Neuronal stem cell (in vitro differentiated cells): ENCODE data around the gene NR5A2.

Experiments
- DNase-seq: peaks from one replicate; pipeline ENCODE4 v3.0.0-alpha.2; 2013; ENCODE audit warnings: low spot score
- H2AFZ ChIP-seq: one replicate; pipeline ENCODE4 v1.6.1; 2013; ENCODE audit warnings: mild to moderate bottlenecking, low read length, inconsistent platforms
- H2AK5ac ChIP-seq: 2 replicates; pipeline ENCODE4 v1.6.1; 2013; ENCODE audit warnings: low read depth, mild to moderate bottlenecking, inconsistent platforms, low read length, moderate library complexity, mixed read lengths
- H2BK120ac ChIP-seq: 2 replicates; pipeline ENCODE4 v1.6.1; 2013; ENCODE audit warnings: low read depth, mild to moderate bottlenecking, inconsistent platforms, low read length, moderate library complexity, mixed read lengths
- H2BK12ac ChIP-seq: one replicate; pipeline ENCODE4 v1.6.1; 2013; ENCODE audit warnings: low read length, inconsistent platforms
- H2BK15ac ChIP-seq: 2 replicates; pipeline ENCODE4 v1.6.1; 2013; ENCODE audit warnings: mild to moderate bottlenecking, low read length, inconsistent platforms, mixed read lengths
- H2BK5ac ChIP-seq: one replicate; pipeline ENCODE4 v1.6.1; 2013; ENCODE audit warnings: inconsistent platforms, mild to moderate bottlenecking, low read length, moderate library complexity
- H3K14ac ChIP-seq: one replicate; pipeline ENCODE4 v1.6.1; 2013; ENCODE audit warnings: low read length, inconsistent platforms
- H3K18ac ChIP-seq: 2 replicates; pipeline ENCODE4 v1.6.1; 2013; ENCODE audit warnings: low read length, inconsistent platforms
- H3K23ac ChIP-seq: 2 replicates; pipeline ENCODE4 v1.6.1; 2013; ENCODE audit warnings: low read depth, mild to moderate bottlenecking, mixed read lengths, low read length, inconsistent platforms; ENCODE audit not compliant: poor library complexity
- H3K27ac ChIP-seq: replicated peaks from 3 replicates; pipeline ENCODE4 v1.5.1; 2013; ENCODE audit warnings: low read length, inconsistent platforms
- H3K27me3 ChIP-seq, 3 experiments: 2 replicates each; pipeline ENCODE4 v1.6.1; 2013; ENCODE audit warnings: low read length in 3 of 3, mild to moderate bottlenecking in 2 of 3, inconsistent platforms in 1 of 3, low read depth in 1 of 3, mixed read lengths in 1 of 3, moderate library complexity in 1 of 3; ENCODE audit not compliant: control insufficient read depth in 3 of 3, insufficient read depth in 3 of 3
- H3K36me3 ChIP-seq, 2 donors: replicated peaks in 1 of 2; 2 replicates each; pipeline ENCODE4 v1.6.1; 2013; ENCODE audit warnings: low read length in 2 of 2; ENCODE audit not compliant: control insufficient read depth in 2 of 2, insufficient read depth in 2 of 2
- H3K4ac ChIP-seq: 2 replicates; pipeline ENCODE4 v1.6.1; 2013; ENCODE audit warnings: inconsistent platforms, mild to moderate bottlenecking, low read length, moderate library complexity
- H3K4me1 ChIP-seq, 2 donors: 1 replicate in 1 of 2; 2 replicates in 1 of 2; pipeline ENCODE4 v1.6.1; 2013; ENCODE audit warnings: low read length in 2 of 2, low read depth in 1 of 2; ENCODE audit not compliant: control insufficient read depth in 2 of 2, insufficient read depth in 1 of 2
- H3K4me2 ChIP-seq: one replicate; pipeline ENCODE4 v1.6.1; 2013; ENCODE audit warnings: mild to moderate bottlenecking, low read length, inconsistent platforms; ENCODE audit not compliant: insufficient read depth, poor library complexity, severe bottlenecking
- H3K4me3 ChIP-seq, 2 donors: 2 replicates each; pipeline ENCODE4 v1.5.1; 2013; ENCODE audit warnings: low read length in 2 of 2, mild to moderate bottlenecking in 2 of 2, inconsistent platforms in 1 of 2, moderate library complexity in 1 of 2
- H3K79me1 ChIP-seq: one replicate; pipeline ENCODE4 v1.6.1; 2013; ENCODE audit warnings: low read depth, mild to moderate bottlenecking, inconsistent platforms, low read length, moderate library complexity
- H3K9ac ChIP-seq: one replicate; pipeline ENCODE4 v1.6.1; 2013; ENCODE audit warnings: mild to moderate bottlenecking, low read depth, low read length, inconsistent platforms; ENCODE audit not compliant: poor library complexity
- H3K9me3 ChIP-seq, 2 donors: replicated peaks in 1 of 2; 2 replicates each; pipeline versions ENCODE3 to v1.6.1; 2013; ENCODE audit warnings: low read length in 2 of 2, mild to moderate bottlenecking in 2 of 2, inconsistent platforms in 1 of 2, low read depth in 1 of 2, mixed read lengths in 1 of 2, moderate library complexity in 1 of 2; ENCODE audit not compliant: control insufficient read depth in 2 of 2, insufficient read depth in 1 of 2
- H4K8ac ChIP-seq: one replicate; pipeline ENCODE4 v1.6.1; 2013; ENCODE audit warnings: low read depth, mild to moderate bottlenecking, inconsistent platforms, low read length, moderate library complexity
- H4K91ac ChIP-seq: one replicate; pipeline ENCODE4 v1.6.1; 2013; ENCODE audit warnings: low read length, low read depth, mild to moderate bottlenecking, inconsistent platforms; ENCODE audit not compliant: poor library complexity
- WGBS, 2 donors: extraction: QIAGEN DNeasy Blood & Tissue Kit; methylation state at CpG; one replicate each; pipeline ENCODE4 v1.1.7; 2013; ENCODE audit warnings: missing lambda C conversion rate in 2 of 2, mixed read lengths in 1 of 2; ENCODE audit not compliant: insufficient read length in 2 of 2, insufficient replicate concordance in 1 of 2; ENCODE audit errors: extremely low coverage in 2 of 2; 5-methylcytosine and 5-hydroxymethylcytosine counted together

NR5A2 gene

GRCh38 chr1:200033511-200034261 lies 6.2 kb downstream of the NR5A2 start:
- H2AFZ ChIP-seq = no peak overlapping the region

GRCh38 chr1:200034262-200034557 lies 6.7 kb downstream of the NR5A2 start:
- Histone ChIP-seq H3K27ac (no peak overlapping the region), H3K9me3 (peaks cover 0 to 15% of the 10 kb centered on the region in 2 donors), H3K18ac (no peak overlapping the region), H3K14ac (no peak overlapping the region), H3K4me3 (no peak overlapping the region), H4K91ac (no peak overlapping the region), H2AFZ (no peak overlapping the region), H2AK5ac (no peak overlapping the region), H3K36me3 (no peaks in the 10 kb centered on the region), H3K79me1 (no peaks in the 10 kb centered on the region), H2BK15ac (no peak overlapping the region), H3K23ac (no peak overlapping the region), H3K27me3 (peaks cover 36 to 90% (median 84%) of the 10 kb centered on the region in 3 experiments), H2BK5ac (no peak overlapping the region), H4K8ac (no peak overlapping the region), H3K4me2 (no peak overlapping the region), H3K9ac (no peak overlapping the region), H3K4ac (no peak overlapping the region), H2BK120ac (no peak overlapping the region), H2BK12ac (no peak overlapping the region), H3K4me1 (peaks cover 13 to 22% of the 10 kb centered on the region in 2 donors)
- no CpG with 5 or more reads among the region's 7 CpGs for WGBS, 2 donors
- peak; percentile 8 for DNase-seq

More at GRCh38 chr1:200033511-200034261, 6.2 kb downstream of the NR5A2 start:
- H3K27me3 ChIP-seq = peaks cover 36 to 95% (median 81%) of the 10 kb centered on the region in 3 experiments
- H4K8ac ChIP-seq = no peak overlapping the region
- no peak overlapping the region for H3K23ac ChIP-seq
- H3K4me1 ChIP-seq = peaks cover 13 to 21% of the 10 kb centered on the region in 2 donors
- no peak overlapping the region for H3K9ac ChIP-seq
- no peak overlapping the region for H3K27ac ChIP-seq
- no peak overlapping the region for H2BK15ac ChIP-seq
- H3K4me3 ChIP-seq = no peak overlapping the region
- no peak overlapping the region for H4K91ac ChIP-seq
- no peak overlapping the region for H3K18ac ChIP-seq
- H3K4me2 ChIP-seq = no peak overlapping the region
- H3K4ac ChIP-seq = no peak overlapping the region
- H2AK5ac ChIP-seq = no peak overlapping the region
- H2BK12ac ChIP-seq = no peak overlapping the region
- no peaks in the 10 kb centered on the region for H3K36me3 ChIP-seq
- H3K14ac ChIP-seq = no peak overlapping the region
- no CpG with 5 or more reads among the region's 23 CpGs for WGBS, 2 donors
- H3K79me1 ChIP-seq = no peaks in the 10 kb centered on the region
- peaks cover 0 to 15% of the 10 kb centered on the region in 2 donors for H3K9me3 ChIP-seq
- no peak overlapping the region for H2BK120ac ChIP-seq
- DNase-seq = peak; percentile 20
- H2BK5ac ChIP-seq = no peak overlapping the region

GRCh38 chr1:200034761-200035396 lies 7.4 kb downstream of the NR5A2 start:
- H3K79me1 ChIP-seq = no peaks in the 10 kb centered on the region
- H3K9me3 ChIP-seq = peaks cover 0 to 15% of the 10 kb centered on the region in 2 donors
- H4K8ac ChIP-seq = no peak overlapping the region
- H3K23ac ChIP-seq = no peak overlapping the region
- H3K9ac ChIP-seq = no peak overlapping the region
- H3K18ac ChIP-seq = no peak overlapping the region
- no peaks in the 10 kb centered on the region for H3K36me3 ChIP-seq
- H2BK12ac ChIP-seq = no peak overlapping the region
- H3K4ac ChIP-seq = no peak overlapping the region
- no peak overlapping the region for H3K14ac ChIP-seq
- no peak overlapping the region for H2BK120ac ChIP-seq
- H2AFZ ChIP-seq = peak overlapping the region; percentile 71
- DNase-seq = peak; percentile 62
- no peak overlapping the region for H3K27ac ChIP-seq
- peak overlapping the region; percentile 43 for H2BK5ac ChIP-seq
- peaks cover 11 to 26% of the 10 kb centered on the region in 2 donors for H3K4me1 ChIP-seq
- no peak overlapping the region for H2AK5ac ChIP-seq
- no CpG with 5 or more reads among the region's 25 CpGs for WGBS, 2 donors
- peak overlapping the region; percentile 35 for H3K4me2 ChIP-seq
- no peak overlapping the region for H2BK15ac ChIP-seq
- H4K91ac ChIP-seq = no peak overlapping the region
- peaks cover 32 to 84% (median 83%) of the 10 kb centered on the region in 3 experiments for H3K27me3 ChIP-seq
- peak overlapping the region in 1 of 2 donors; percentile 10 for H3K4me3 ChIP-seq

- WGBS, 2 donors = no CpG with 5 or more reads among the region's 36 CpGs
- peak overlapping the region; percentile 87 for H2BK12ac ChIP-seq
- DNase-seq = peak; percentile 27
Observed at GRCh38 chr1:200035397-200035955, 8.0 kb downstream of the NR5A2 start.

More at GRCh38 chr1:200035397-200035955, 8.0 kb downstream of the NR5A2 start:
- no peak overlapping the region for H4K91ac ChIP-seq
- H3K23ac ChIP-seq = peak overlapping the region; percentile 74
- peak overlapping the region; percentile 75 for H3K18ac ChIP-seq
- H2BK5ac ChIP-seq = peak overlapping the region; percentile 43
- no peaks in the 10 kb centered on the region for H3K36me3 ChIP-seq
- H2AK5ac ChIP-seq = no peak overlapping the region
- H2BK120ac ChIP-seq = no peak overlapping the region
- peak overlapping the region; percentile 35 for H3K4me2 ChIP-seq
- H2BK15ac ChIP-seq = no peak overlapping the region
- H3K4ac ChIP-seq = no peak overlapping the region
- no peak overlapping the region for H3K9ac ChIP-seq
- H3K14ac ChIP-seq = no peak overlapping the region
- H3K79me1 ChIP-seq = no peaks in the 10 kb centered on the region
- peaks cover 33 to 85% (median 83%) of the 10 kb centered on the region in 3 experiments for H3K27me3 ChIP-seq
- H2AFZ ChIP-seq = peak overlapping the region; percentile 71
- H4K8ac ChIP-seq = no peak overlapping the region
- H3K27ac ChIP-seq = no peak overlapping the region
- peak overlapping the region in 1 of 2 donors; percentile 10 for H3K4me3 ChIP-seq
- peaks cover 12 to 32% of the 10 kb centered on the region in 2 donors for H3K4me1 ChIP-seq
- peaks cover 0 to 15% of the 10 kb centered on the region in 2 donors for H3K9me3 ChIP-seq
